Spinal cord (tissue), 10 donors: ENCODE measurements around the gene CAT. TPM values are rescaled to one million over a fixed set of nuclear protein-coding genes. Genes with fewer than 3 reads are reported as not detected.
A peak's percentile ranks its signal among the peaks of the same experiment; 100 is the strongest.

Source experiments
- DNase-seq, 6 donors: peaks; one replicate each; pipeline versions ENCODE4 v3.0.0 to v3.0.0-alpha.2; 2013 to 2015; ENCODE audit warnings: low spot score in 6 of 6, low read depth in 4 of 6
- H3K27ac ChIP-seq: one replicate; pipeline ENCODE4 v1.5.1; 2013; ENCODE audit warnings: low read depth, low read length, control low read depth
- H3K27me3 ChIP-seq: one replicate; pipeline ENCODE4 v1.6.1; 2013; ENCODE audit warnings: low read length; ENCODE audit not compliant: control insufficient read depth, insufficient read depth
- H3K36me3 ChIP-seq: one replicate; pipeline ENCODE4 v1.6.1; 2013; ENCODE audit warnings: low read length; ENCODE audit not compliant: control insufficient read depth, insufficient read depth
- H3K4me1 ChIP-seq: one replicate; pipeline ENCODE4 v1.6.1; 2013; ENCODE audit warnings: low read length; ENCODE audit not compliant: control insufficient read depth, insufficient read depth
- H3K4me3 ChIP-seq: one replicate; pipeline ENCODE4 v1.5.1; 2013; ENCODE audit warnings: low read depth, low read length, control low read depth
- H3K9me3 ChIP-seq: one replicate; pipeline ENCODE4 v1.6.1; 2013; ENCODE audit warnings: low read length; ENCODE audit not compliant: control insufficient read depth, insufficient read depth
- WGBS: methylation state at CpG from one replicate; pipeline ENCODE4 v1.1.5; 2013; ENCODE audit warnings: missing lambda C conversion rate; ENCODE audit not compliant: insufficient coverage; 5-methylcytosine and 5-hydroxymethylcytosine counted together
- long read RNA-seq, 4 donors: transcript quantifications; one replicate each; lab custom pipeline, GENCODE V29; 2026
- polyA plus RNA-seq, 2 donors: library from polyadenylated mRNA; unstranded; fragments of 120-200 nt; gene quantifications; one replicate each; pipeline ENCODE4 v1.2.1, GENCODE V29; 2013; ENCODE audit not compliant: insufficient read length in 2 of 2
- total RNA-seq, 2 donors: library from RNA; depleted of rRNA in 1 of 2; stranded (reverse); fragments of 120-200 nt in 1 of 2; fragments of >200 nt in 1 of 2; gene quantifications; one replicate each; pipeline versions ENCODE4 v1.2.3 to v1.2.4, GENCODE V29; 2013 to 2014
- donor health status: healthy.

CAT gene
- 100 to 1,000 TPM; 109 to 124 TPM for total RNA-seq
- polyA plus RNA-seq = 10 to 100 TPM; 79.1 to 88.9 TPM
- long read RNA-seq, donor 1, transcript CAT-201 (13 exons, 2,302 nt) = major isoform, 19 of 46 reads
- long read RNA-seq, donor 1, partial matches to known transcripts = 23 of 46 reads
- long read RNA-seq, donor 1, other reads (novel, unspliced or antisense) = 0 of 46 reads
- long read RNA-seq, donor 2, transcript CAT-201 (13 exons, 2,302 nt) = major isoform, 8 of 8 reads
- long read RNA-seq, donor 2, partial matches to known transcripts = 0 of 8 reads
- long read RNA-seq, donor 2, other reads (novel, unspliced or antisense) = 0 of 8 reads
- long read RNA-seq, donor 3, transcript CAT-201 (13 exons, 2,302 nt) = major isoform, 9 of 9 reads
- long read RNA-seq, donor 3, partial matches to known transcripts = 0 of 9 reads
- long read RNA-seq, donor 3, other reads (novel, unspliced or antisense) = 0 of 9 reads
- long read RNA-seq, donor 4, transcript CAT-205 (2 exons, 508 nt) = minor isoform, 6 of 99 reads
- long read RNA-seq, donor 4, transcript CAT-201 (13 exons, 2,302 nt) = major isoform, 53 of 99 reads
- long read RNA-seq, donor 4, partial matches to known transcripts = 37 of 99 reads
- long read RNA-seq, donor 4, other reads (novel, unspliced or antisense) = 0 of 99 reads

DNA sequence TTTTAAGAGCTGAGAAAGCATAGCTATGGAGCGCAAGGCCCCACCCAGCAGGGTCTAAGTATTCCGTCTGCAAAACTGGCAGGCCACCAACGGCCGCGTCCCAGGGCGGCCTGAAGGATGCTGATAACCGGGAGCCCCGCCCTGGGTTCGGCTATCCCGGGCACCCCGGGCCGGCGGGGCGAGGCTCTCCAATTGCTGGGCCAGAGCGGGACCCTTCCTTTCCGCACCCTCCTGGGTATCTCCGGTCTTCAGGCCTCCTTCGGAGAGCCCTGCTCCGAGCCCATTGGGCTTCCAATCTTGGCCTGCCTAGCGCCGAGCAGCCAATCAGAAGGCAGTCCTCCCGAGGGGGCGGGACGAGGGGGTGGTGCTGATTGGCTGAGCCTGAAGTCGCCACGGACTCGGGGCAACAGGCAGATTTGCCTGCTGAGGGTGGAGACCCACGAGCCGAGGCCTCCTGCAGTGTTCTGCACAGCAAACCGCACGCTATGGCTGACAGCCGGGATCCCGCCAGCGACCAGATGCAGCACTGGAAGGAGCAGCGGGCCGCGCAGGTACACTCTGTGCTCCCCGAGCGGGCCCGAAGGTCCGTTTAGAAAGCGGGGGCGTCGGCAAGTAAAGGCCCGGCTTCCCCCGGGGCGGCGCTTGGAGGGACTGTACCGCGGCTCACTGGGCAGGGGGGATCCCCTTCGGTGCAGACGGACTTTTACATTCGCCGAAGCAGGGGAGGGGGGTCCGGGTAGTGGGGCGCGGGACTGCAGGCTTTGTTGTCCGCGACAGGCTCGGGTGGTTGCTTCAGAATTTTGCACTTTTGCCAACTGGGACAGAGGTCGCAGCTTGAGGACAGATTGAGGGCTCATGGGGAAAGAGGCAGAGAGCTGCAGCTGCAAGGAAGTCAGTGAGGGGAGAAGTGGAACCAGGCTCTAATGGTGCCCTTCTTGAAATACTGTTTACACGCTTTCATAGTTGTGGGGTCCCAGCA, at the start of gene CAT:
TSS of gene CAT (plus strand) at position 406 of the 979 bp plus-strand sequence. CDS start at position 486, 80 bp downstream.
- Histone ChIP-seq H3K9me3 (peaks cover 5% of the 10 kb centered on the region), H3K27ac (peak within 1 kb of the TSS; percentile 99)
- 0% methylated on average over 61 of the region's 62 CpGs for WGBS

GRCh38 chr11:34394771-34395300, 43.9 kb upstream of the CAT start:
- no peaks in the 10 kb centered on the region for H3K4me1 ChIP-seq
- 39% methylated on average over 3 of the region's 6 CpGs for WGBS
- no peak overlapping the region for H3K27ac ChIP-seq
- H3K9me3 ChIP-seq = no peaks in the 10 kb centered on the region
- no peak overlapping the region for H3K4me3 ChIP-seq
- no peaks in the 10 kb centered on the region for H3K36me3 ChIP-seq
- no peak for DNase-seq
- H3K27me3 ChIP-seq = no peaks in the 10 kb centered on the region

More for the DNA sequence above, at the start of gene CAT:
- Histone ChIP-seq H3K27me3 (no peaks in the 10 kb centered on the region), H3K4me3 (peak within 1 kb of the TSS; percentile 98), H3K4me1 (peaks cover 7% of the 10 kb centered on the region), H3K36me3 (no peaks in the 10 kb centered on the region)
- peak; percentile 89 to 99 (median 96) for DNase-seq

DNA sequence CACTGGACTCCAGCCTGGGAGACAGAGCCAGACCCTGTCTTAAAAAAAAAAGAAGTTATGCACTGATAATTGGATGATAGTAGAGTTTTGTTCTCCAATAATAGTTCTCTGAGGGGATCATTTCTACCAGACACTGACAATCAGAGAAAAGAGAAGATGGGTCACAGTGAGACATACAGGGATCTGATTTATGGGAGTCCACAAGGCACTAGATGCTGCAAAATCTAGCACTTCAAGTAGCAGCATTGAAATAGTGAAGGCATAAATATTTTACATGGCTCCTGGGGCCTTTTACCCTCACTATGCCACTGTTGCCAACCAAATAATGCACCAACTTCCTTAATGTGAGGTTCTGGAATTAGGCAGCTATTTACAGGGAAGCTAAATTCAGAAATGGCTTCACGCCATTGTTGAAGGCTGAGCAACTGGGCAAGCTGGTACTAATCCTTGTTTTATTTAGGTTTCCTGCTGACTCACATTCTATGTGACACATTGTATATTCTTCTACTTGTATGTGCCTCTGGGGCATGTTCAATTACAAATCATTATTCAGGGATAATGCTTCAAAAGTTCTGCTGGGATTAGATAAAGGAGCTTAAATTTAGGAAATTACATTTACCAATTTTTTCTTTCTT, 42.7 kb upstream of the CAT start:
- WGBS = no CpG with 5 or more reads among the region's 1 CpG
- Histone ChIP-seq H3K4me1 (no peaks in the 10 kb centered on the region), H3K27ac (no peak overlapping the region), H3K27me3 (no peaks in the 10 kb centered on the region), H3K36me3 (no peaks in the 10 kb centered on the region), H3K9me3 (no peaks in the 10 kb centered on the region), H3K4me3 (no peak overlapping the region)
- peak in 2 of 6 donors; percentile 6 to 77 for DNase-seq

DNA sequence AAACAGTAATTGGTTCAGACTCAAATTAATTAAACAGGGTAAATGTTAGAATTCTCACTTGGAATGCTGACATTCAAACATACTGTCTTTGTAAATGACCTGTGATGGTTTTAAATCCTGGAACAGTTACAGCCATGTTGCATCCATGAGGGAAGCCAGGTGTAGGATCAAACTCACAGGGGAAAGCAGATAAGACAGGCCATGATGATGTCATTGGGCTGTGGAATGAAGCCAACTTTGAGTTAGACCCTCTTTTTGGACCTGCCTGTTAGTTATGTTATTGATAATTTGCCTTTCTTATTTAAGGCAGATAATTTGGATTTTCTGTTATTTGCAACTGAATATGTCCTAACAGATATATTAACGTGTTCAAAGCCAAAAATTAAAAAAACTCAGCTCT, 41.6 kb upstream of the CAT start:
- H3K4me3 ChIP-seq = no peak overlapping the region
- no peaks in the 10 kb centered on the region for H3K27me3 ChIP-seq
- H3K27ac ChIP-seq = no peak overlapping the region
- no peaks in the 10 kb centered on the region for H3K36me3 ChIP-seq
- H3K9me3 ChIP-seq = no peaks in the 10 kb centered on the region
- H3K4me1 ChIP-seq = no peaks in the 10 kb centered on the region
- no peak for DNase-seq
- WGBS = no CpG with 5 or more reads among the region's 1 CpG

GRCh38 chr11:34397811-34398210, 40.9 kb upstream of the CAT start:
- Histone ChIP-seq H3K9me3 (no peaks in the 10 kb centered on the region), H3K27me3 (no peaks in the 10 kb centered on the region), H3K4me3 (no peak overlapping the region), H3K27ac (no peak overlapping the region), H3K36me3 (no peaks in the 10 kb centered on the region), H3K4me1 (no peaks in the 10 kb centered on the region)
- no CpG with 5 or more reads among the region's 2 CpGs for WGBS
- peak in 1 of 6 donors; percentile 79 for DNase-seq

- H3K27ac ChIP-seq = no peak overlapping the region
- WGBS = 86% methylated on average over 1 of the region's 4 CpGs
- no peaks in the 10 kb centered on the region for H3K27me3 ChIP-seq
- H3K9me3 ChIP-seq = no peaks in the 10 kb centered on the region
- no peaks in the 10 kb centered on the region for H3K4me1 ChIP-seq
- H3K36me3 ChIP-seq = no peaks in the 10 kb centered on the region
- DNase-seq = no peak
- no peak overlapping the region for H3K4me3 ChIP-seq
Observed at GRCh38 chr11:34403431-34403830, 35.3 kb upstream of the CAT start.

DNA sequence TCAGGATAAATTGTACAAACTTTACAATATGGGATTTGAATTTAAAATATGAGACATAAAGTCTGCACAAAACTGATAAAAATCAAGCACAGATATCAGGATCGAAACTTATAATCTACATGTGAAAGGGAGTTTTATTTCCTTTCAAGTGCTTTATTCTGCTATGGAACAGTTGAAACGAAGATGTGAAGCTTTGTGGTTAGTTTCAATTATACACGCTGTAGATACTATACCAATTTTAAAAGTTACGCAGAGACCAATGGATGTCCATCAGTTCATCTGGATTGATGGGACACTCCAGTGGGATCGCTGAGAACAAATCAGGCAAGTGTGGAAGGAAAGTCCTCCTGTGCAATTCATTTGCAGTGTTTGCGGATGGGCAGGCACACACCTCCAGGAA, 34.5 kb upstream of the CAT start:
- no peaks in the 10 kb centered on the region for H3K27me3 ChIP-seq
- H3K27ac ChIP-seq = no peak overlapping the region
- H3K4me1 ChIP-seq = no peaks in the 10 kb centered on the region
- no peak for DNase-seq
- no peak overlapping the region for H3K4me3 ChIP-seq
- no peaks in the 10 kb centered on the region for H3K9me3 ChIP-seq
- no peaks in the 10 kb centered on the region for H3K36me3 ChIP-seq
- 96% methylated on average over 2 of the region's 6 CpGs for WGBS

- no peaks in the 10 kb centered on the region for H3K9me3 ChIP-seq
- no peaks in the 10 kb centered on the region for H3K4me1 ChIP-seq
- 100% methylated on average over 1 of the region's 7 CpGs for WGBS
- DNase-seq = no peak
- H3K36me3 ChIP-seq = no peaks in the 10 kb centered on the region
- no peak overlapping the region for H3K4me3 ChIP-seq
- no peak overlapping the region for H3K27ac ChIP-seq
- no peaks in the 10 kb centered on the region for H3K27me3 ChIP-seq
Observed at GRCh38 chr11:34405079-34405858, 33.5 kb upstream of the CAT start.
